GM12892 (cell line): ENCODE results near the gene GLUD2.
"Not testable (repeated sequence)": the region's sequence is repeated elsewhere in the genome, so short reads cannot be mapped to it uniquely, and the experiment has no call there.

Experiments
- POLR2A ChIP-seq: IDR thresholded peaks from 2 replicates; pipeline ENCODE4 v1.6.1; 2011; ENCODE audit warnings: low read depth, low read length, control low read depth
- POLR2AphosphoS5 ChIP-seq: IDR thresholded peaks from 2 replicates; pipeline ENCODE4 v1.6.1; 2011; ENCODE audit warnings: low read depth, low read length, control low read depth

GRCh38 chrX:121084247-121084646, 36.8 kb downstream of the GLUD2 start:
- not testable (repeated sequence) for TF ChIP-seq POLR2AphosphoS5, POLR2A
